HCT116 (cell line): ENCODE results near the gene RPS6KA2. TPM values are rescaled to one million over a fixed set of nuclear protein-coding genes. Genes with fewer than 3 reads are reported as not detected.

ENCODE experiments used
- ATAC-seq: fragments of 200-7000 bp; cut with Tn5 transposase; 2 replicates; pipeline ENCODE4 v1.9.1; 2020; ENCODE audit warnings: mild to moderate bottlenecking, moderate library complexity
- BruUV-seq: library from RNA; stranded (reverse); fragments of 400-500 nt; replicated peaks from 2 replicates; lab custom pipeline; 2021; lab: Mats Ljungman, UMichigan
- CTCF ChIA-PET: fragments of 300-600 bp; sonication (Branson Sonifier 250); formaldehyde crosslinking; loops from one replicate; lab custom pipeline; 2021; ENCODE audit warnings: antibody characterized with exemption; lab: Charles Lee
- POLR2A ChIA-PET: fragments of 300-600, 350-600 bp; sonication (Branson Sonifier 250); formaldehyde crosslinking; loops from one replicate; lab custom pipeline; 2021; ENCODE audit warnings: antibody characterized with exemption; lab: Charles Lee
- RAD21 ChIA-PET, 2 experiments: fragments of 300-600 bp; sonication (Branson Sonifier 250); formaldehyde crosslinking; loops; one replicate each; lab custom pipeline; 2023; ENCODE audit warnings: low total read pairs in 2 of 2; ENCODE audit not compliant: uncharacterized antibody in 2 of 2, unreplicated experiment in 2 of 2, low non-redundant PET in 1 of 2; lab: Charles Lee
- DNase-seq: peaks from one replicate; pipeline ENCODE4 v3.0.0-alpha.2; 2010; ENCODE audit warnings: low read depth, low spot score
- H2AFZ ChIP-seq: fragments of 200-600 bp; shearing (Covaris generic), sonication (generic); 2 replicates; pipeline ENCODE4 v1.6.1; 2017; ENCODE audit warnings: low read depth, mixed run types, mixed read lengths, antibody characterized with exemption, low read length; ENCODE audit not compliant: poor library complexity, severe bottlenecking
- H3K27ac ChIP-seq: 2 replicates; pipeline ENCODE4 v1.5.1; 2012; ENCODE audit warnings: low read depth, low read length
- H3K27me3 ChIP-seq: fragments of 200-600 bp; sonication (generic); 2 replicates; pipeline ENCODE4 v1.6.1; 2016; ENCODE audit warnings: mixed run types, low read length, mixed read lengths; ENCODE audit not compliant: insufficient read depth
- H3K36me3 ChIP-seq, 2 experiments: fragments of 200-500 bp in 1 of 2; fragments of 200-600 bp in 1 of 2; sonication (Bioruptor generic) in 1 of 2; sonication (generic) in 1 of 2; 2 replicates each; pipeline versions ENCODE4 v1.5.1 to v1.6.1; 2014 to 2016; ENCODE audit warnings: low read length in 2 of 2, inconsistent platforms in 1 of 2, mixed read lengths in 1 of 2, mixed run types in 1 of 2; ENCODE audit not compliant: insufficient read depth in 2 of 2, control insufficient read depth in 1 of 2
- H3K4me1 ChIP-seq, 2 experiments: fragments of 200-600 bp in 1 of 2; sonication (generic) in 1 of 2; 2 replicates each; pipeline versions ENCODE4 v1.5.1 to v1.6.1; 2012 to 2017; ENCODE audit warnings: low read length in 2 of 2, inconsistent platforms in 1 of 2, mild to moderate bottlenecking in 1 of 2, mixed read lengths in 1 of 2, mixed run types in 1 of 2, moderate library complexity in 1 of 2; ENCODE audit not compliant: insufficient read depth in 2 of 2, control insufficient read depth in 1 of 2
- H3K4me2 ChIP-seq: fragments of 200-600 bp; sonication (generic); 2 replicates; pipeline ENCODE4 v1.6.1; 2017; ENCODE audit warnings: mixed run types, low read length, mixed read lengths
- H3K4me3 ChIP-seq, 2 experiments: fragments of 200-600 bp in 1 of 2; sonication (generic) in 1 of 2; replicated peaks in 1 of 2; 2 replicates each; pipeline ENCODE4 v1.5.1; 2011 to 2016; ENCODE audit warnings: low read length in 2 of 2, control low read depth in 1 of 2, low read depth in 1 of 2, mild to moderate bottlenecking in 1 of 2, mixed read lengths in 1 of 2, mixed run types in 1 of 2
- H3K79me2 ChIP-seq: fragments of 200-600 bp; sonication (generic); 2 replicates; pipeline ENCODE4 v1.6.1; 2017; ENCODE audit warnings: mild to moderate bottlenecking, mixed run types, low read length, moderate library complexity, mixed read lengths; ENCODE audit not compliant: insufficient read depth
- H3K9ac ChIP-seq: fragments of 200-600 bp; sonication (generic); 2 replicates; pipeline ENCODE4 v1.6.1; 2016; ENCODE audit warnings: low read length, mixed read lengths
- H3K9me2 ChIP-seq: fragments of 200-600 bp; sonication (generic), shearing (Covaris generic); 2 replicates; pipeline ENCODE4 v1.6.1; 2017; ENCODE audit warnings: mixed run types, mild to moderate bottlenecking, moderate library complexity; ENCODE audit not compliant: insufficient read depth
- H3K9me3 ChIP-seq, 2 experiments: fragments of 200-500 bp in 1 of 2; fragments of 200-600 bp in 1 of 2; sonication (Bioruptor generic) in 1 of 2; sonication (generic) in 1 of 2; 2 replicates each; pipeline ENCODE4 v1.6.1; 2014 to 2017; ENCODE audit warnings: low read length in 2 of 2, mixed read lengths in 2 of 2, inconsistent platforms in 1 of 2, low read depth in 1 of 2, mild to moderate bottlenecking in 1 of 2, mixed run types in 1 of 2, moderate library complexity in 1 of 2; ENCODE audit not compliant: control insufficient read depth in 1 of 2, insufficient read depth in 1 of 2
- H4K20me1 ChIP-seq: fragments of 200-600 bp; sonication (generic), shearing (Covaris generic); 2 replicates; pipeline ENCODE4 v1.6.1; 2017; ENCODE audit warnings: mixed run types, mild to moderate bottlenecking, moderate library complexity; ENCODE audit not compliant: insufficient read depth
- POLR2AphosphoS5 ChIP-seq: IDR thresholded peaks from 2 replicates; pipeline ENCODE4 v1.6.1; 2011; ENCODE audit warnings: mild to moderate bottlenecking, low read depth, low read length, moderate library complexity
- SIN3A ChIP-seq: IDR thresholded peaks from 2 replicates; pipeline ENCODE4 v1.6.1; 2012; ENCODE audit warnings: low read depth
- SP1 ChIP-seq: IDR thresholded peaks from 2 replicates; pipeline ENCODE4 v1.6.1; 2012; ENCODE audit warnings: low read depth
- ZBTB33 ChIP-seq: IDR thresholded peaks from 2 replicates; pipeline ENCODE4 v1.6.1; 2011; ENCODE audit warnings: mild to moderate bottlenecking, low read length, moderate library complexity; ENCODE audit not compliant: insufficient replicate concordance; ENCODE audit errors: extremely low read depth
- ZFX ChIP-seq: fragments of 450-650 bp; IDR thresholded peaks from 2 replicates; pipeline ENCODE4 v1.6.1; 2017
- intact Hi-C: fragments of 100-400 bp; cut with micrococcal nuclease; formaldehyde crosslinking; loops from 2 replicates; pipeline ENCODE4 v1.10.0; 2022
- total RNA-seq: library from RNA; stranded (reverse); gene quantifications from one replicate; pipeline ENCODE4 v1.2.1, GENCODE V29; 2021; ENCODE audit not compliant: unreplicated experiment

The RPS6KA2 gene
- total RNA-seq, 1 experiment from 2014 or later, result 8.5 TPM

- Histone ChIP-seq H3K9me3 (no peaks in the 10 kb centered on the region), H3K36me3 (no peaks in the 10 kb centered on the region), H3K9ac (no peak overlapping the region), H4K20me1 (no peaks in the 10 kb centered on the region), H3K27me3 (no peaks in the 10 kb centered on the region), H3K4me1 (peaks cover 0 to 7% of the 10 kb centered on the region in 2 experiments; a peak in 2 of 4 replicates), H3K4me3 (no peak overlapping the region), H3K79me2 (no peaks in the 10 kb centered on the region), H3K27ac (no peak overlapping the region), H3K9me2 (no peaks in the 10 kb centered on the region), H2AFZ (no peak overlapping the region), H3K4me2 (no peak overlapping the region)
- ATAC-seq (no peak), DNase-seq (no peak)
- CTCF ChIA-PET, result no interaction called here
- TF ChIP-seq SP1 (no peak), ZFX (no peak), SIN3A (no peak), ZBTB33 (no peak), POLR2AphosphoS5 (no peak)
- intact Hi-C loops, result no loop called here
- POLR2A ChIA-PET, result no interaction called here
- RAD21 ChIA-PET, result no interaction called here
- no TSS peak for BruUV-seq
Observed at GRCh38 chr6:166490671-166491500, 136.2 kb downstream of the RPS6KA2 start.
